RWPE2 (cell line): ENCODE measurements around the gene FIZ1.

Experiments
- ATAC-seq: fragments of 200-7000 bp; cut with Tn5 transposase; 3 replicates; pipeline ENCODE4 v1.9.1; 2021; ENCODE audit warnings: low read depth
- DNase-seq: peaks from one replicate; pipeline ENCODE4 v3.0.0-alpha.2; 2020; ENCODE audit warnings: low spot score
- H3K27ac ChIP-seq: fragments of 450-650 bp; 2 replicates; pipeline ENCODE4 v1.5.1; 2017; ENCODE audit warnings: mild to moderate bottlenecking; ENCODE audit not compliant: poor library complexity, severe bottlenecking
- H3K27me3 ChIP-seq: fragments of 250-450 bp; sonication (Bioruptor Pico); 2 replicates; pipeline ENCODE4 v1.5.1; 2021; ENCODE audit warnings: mild to moderate bottlenecking, moderate library complexity; ENCODE audit not compliant: insufficient read depth, poor library complexity, severe bottlenecking
- H3K36me3 ChIP-seq: fragments of 250-450 bp; sonication (Bioruptor Pico); 2 replicates; pipeline ENCODE4 v1.5.1; 2020; ENCODE audit warnings: low read depth, mild to moderate bottlenecking, moderate library complexity
- H3K4me1 ChIP-seq: fragments of 250-450 bp; sonication (Bioruptor Pico); 2 replicates; pipeline ENCODE4 v1.5.1; 2021; ENCODE audit warnings: mild to moderate bottlenecking, moderate library complexity; ENCODE audit not compliant: insufficient read depth, poor library complexity, severe bottlenecking
- H3K4me3 ChIP-seq: fragments of 250-450 bp; sonication (Bioruptor Pico); 2 replicates; pipeline ENCODE4 v1.5.1; 2021; ENCODE audit warnings: mild to moderate bottlenecking, moderate library complexity; ENCODE audit not compliant: severe bottlenecking
- H3K9me3 ChIP-seq: fragments of 250-450 bp; sonication (Bioruptor Pico); 2 replicates; pipeline ENCODE4 v1.5.1; 2021; ENCODE audit warnings: mild to moderate bottlenecking, moderate library complexity; ENCODE audit not compliant: severe bottlenecking
- TF ChIP-seq, protein P1 (sequence below): fragments of 450-650 bp; IDR thresholded peaks from one replicate; pipeline ENCODE4 v1.5.1; 2017; ENCODE audit warnings: mild to moderate bottlenecking, moderate library complexity; ENCODE audit not compliant: poor library complexity, severe bottlenecking

The FIZ1 gene

DNA sequence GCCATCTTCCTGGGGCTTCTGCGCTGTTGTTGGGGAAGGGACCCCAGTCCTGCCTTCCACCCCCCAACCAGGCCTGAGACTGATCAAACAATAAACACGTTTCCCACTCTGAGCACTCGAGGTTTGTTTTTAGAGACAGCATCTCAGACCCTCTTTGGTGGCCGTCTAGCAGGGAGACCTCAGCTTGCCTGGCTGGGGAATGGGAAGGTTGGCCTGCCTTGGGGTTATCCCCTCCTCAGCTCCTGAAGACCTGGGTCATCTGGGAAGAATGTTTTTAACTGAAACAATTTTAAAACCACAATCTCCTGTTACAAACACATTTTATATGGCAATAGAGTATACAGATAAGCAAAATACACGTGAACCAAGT is 46.2 kb upstream of the FIZ1 start:
- H3K36me3 ChIP-seq: peaks cover 17% of the 10 kb centered on the region
- H3K4me3 ChIP-seq: no peak overlapping the region
- no peaks in the 10 kb centered on the region for H3K27me3 ChIP-seq
- DNase-seq: no peak
- no peaks in the 10 kb centered on the region for H3K4me1 ChIP-seq
- ATAC-seq: no peak
- H3K9me3 ChIP-seq: no peaks in the 10 kb centered on the region
- H3K27ac ChIP-seq: no peak overlapping the region
- TF ChIP-seq, protein P1, sequence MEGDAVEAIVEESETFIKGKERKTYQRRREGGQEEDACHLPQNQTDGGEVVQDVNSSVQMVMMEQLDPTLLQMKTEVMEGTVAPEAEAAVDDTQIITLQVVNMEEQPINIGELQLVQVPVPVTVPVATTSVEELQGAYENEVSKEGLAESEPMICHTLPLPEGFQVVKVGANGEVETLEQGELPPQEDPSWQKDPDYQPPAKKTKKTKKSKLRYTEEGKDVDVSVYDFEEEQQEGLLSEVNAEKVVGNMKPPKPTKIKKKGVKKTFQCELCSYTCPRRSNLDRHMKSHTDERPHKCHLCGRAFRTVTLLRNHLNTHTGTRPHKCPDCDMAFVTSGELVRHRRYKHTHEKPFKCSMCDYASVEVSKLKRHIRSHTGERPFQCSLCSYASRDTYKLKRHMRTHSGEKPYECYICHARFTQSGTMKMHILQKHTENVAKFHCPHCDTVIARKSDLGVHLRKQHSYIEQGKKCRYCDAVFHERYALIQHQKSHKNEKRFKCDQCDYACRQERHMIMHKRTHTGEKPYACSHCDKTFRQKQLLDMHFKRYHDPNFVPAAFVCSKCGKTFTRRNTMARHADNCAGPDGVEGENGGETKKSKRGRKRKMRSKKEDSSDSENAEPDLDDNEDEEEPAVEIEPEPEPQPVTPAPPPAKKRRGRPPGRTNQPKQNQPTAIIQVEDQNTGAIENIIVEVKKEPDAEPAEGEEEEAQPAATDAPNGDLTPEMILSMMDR: no peak

DNA sequence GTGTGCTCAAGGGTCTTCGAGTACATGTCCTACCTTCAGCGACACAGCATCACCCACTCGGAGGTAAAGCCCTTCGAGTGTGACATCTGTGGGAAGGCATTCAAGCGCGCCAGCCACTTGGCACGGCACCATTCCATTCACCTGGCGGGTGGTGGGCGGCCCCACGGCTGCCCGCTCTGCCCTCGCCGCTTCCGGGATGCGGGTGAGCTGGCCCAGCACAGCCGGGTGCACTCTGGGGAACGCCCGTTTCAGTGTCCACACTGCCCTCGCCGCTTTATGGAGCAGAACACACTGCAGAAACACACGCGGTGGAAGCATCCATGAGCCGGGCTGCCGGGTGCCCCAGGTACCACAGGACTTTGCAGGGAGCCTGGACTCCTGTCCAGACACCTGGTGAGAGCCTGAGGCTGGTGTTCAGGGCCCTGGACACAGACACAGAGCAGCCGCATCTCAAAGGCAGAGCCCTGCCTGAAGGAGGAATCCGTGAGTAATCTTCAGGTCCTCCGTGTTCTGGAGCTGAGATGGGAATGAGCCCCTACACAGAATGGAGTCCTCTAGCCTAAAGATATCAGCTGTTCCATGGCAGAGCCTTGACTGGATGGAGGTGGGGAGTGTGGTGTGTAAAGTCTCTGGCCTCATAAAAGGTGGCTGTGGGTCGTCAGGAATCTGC is 45.7 kb upstream of the FIZ1 start:
- Histone ChIP-seq H3K36me3 (peaks cover 17% of the 10 kb centered on the region), H3K4me1 (no peaks in the 10 kb centered on the region), H3K27ac (peak overlapping the region; percentile 89), H3K4me3 (peak overlapping the region; percentile 47), H3K9me3 (no peaks in the 10 kb centered on the region), H3K27me3 (no peaks in the 10 kb centered on the region)
- TF ChIP-seq, protein P1: no peak
- no peak for DNase-seq
- no peak for ATAC-seq

DNA sequence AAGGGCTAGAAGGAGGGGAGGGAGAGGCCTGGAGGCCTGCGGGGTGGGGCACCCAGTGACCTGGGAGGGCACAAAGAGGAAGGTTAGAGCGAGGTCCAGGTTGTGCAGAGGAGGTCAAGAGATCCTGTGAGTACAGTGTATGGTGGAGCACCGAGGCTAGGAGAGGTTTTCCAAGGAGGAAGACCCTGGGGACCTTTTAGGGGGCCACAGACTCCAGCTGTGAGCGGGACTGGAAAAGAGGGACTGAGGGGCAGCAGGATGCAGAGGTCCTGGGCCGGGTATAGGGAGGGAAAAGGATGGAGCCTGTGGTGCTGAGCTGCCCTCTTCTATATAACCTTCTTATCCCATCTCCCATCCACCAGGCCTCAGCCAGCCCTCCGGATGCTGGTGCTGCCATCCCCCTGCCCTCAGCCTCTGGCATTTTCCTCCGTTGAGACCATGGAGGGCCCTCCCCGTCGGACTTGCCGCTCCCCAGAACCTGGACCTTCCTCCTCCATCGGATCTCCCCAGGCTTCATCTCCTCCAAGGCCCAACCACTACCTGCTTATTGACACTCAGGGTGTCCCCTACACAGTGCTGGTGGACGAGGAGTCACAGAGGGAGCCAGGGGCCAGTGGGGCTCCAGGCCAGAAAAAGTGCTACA is 45.0 kb upstream of the FIZ1 start:
- no peaks in the 10 kb centered on the region for H3K9me3 ChIP-seq
- H3K27me3 ChIP-seq: no peaks in the 10 kb centered on the region
- peak overlapping the region; percentile 47 for H3K4me3 ChIP-seq
- no peak for ATAC-seq
- no peaks in the 10 kb centered on the region for H3K4me1 ChIP-seq
- no peak for DNase-seq
- H3K27ac ChIP-seq: peak overlapping the region; percentile 89
- TF ChIP-seq, protein P1: no peak
- H3K36me3 ChIP-seq: peaks cover 17% of the 10 kb centered on the region

DNA sequence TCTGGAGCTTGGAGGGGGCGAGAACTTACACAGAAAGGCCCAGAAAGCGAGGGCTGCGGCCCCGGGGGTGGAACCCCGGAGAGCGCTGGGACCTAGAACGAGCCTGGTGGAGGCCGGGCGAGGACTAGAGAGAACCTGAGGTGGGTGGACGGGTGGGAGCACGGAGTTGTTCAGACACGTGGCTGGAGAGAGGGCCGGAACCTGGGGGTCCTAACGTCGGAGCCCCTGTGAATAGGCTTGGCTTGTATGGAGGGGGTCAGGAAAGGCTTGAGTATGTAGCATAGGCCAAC is 44.5 kb upstream of the FIZ1 start:
- ATAC-seq (no peak), DNase-seq (no peak)
- H3K27ac ChIP-seq: peak overlapping the region; percentile 89
- peaks cover 17% of the 10 kb centered on the region for H3K36me3 ChIP-seq
- no peaks in the 10 kb centered on the region for H3K9me3 ChIP-seq
- no peaks in the 10 kb centered on the region for H3K27me3 ChIP-seq
- H3K4me1 ChIP-seq: no peaks in the 10 kb centered on the region
- H3K4me3 ChIP-seq: peak overlapping the region; percentile 47
- TF ChIP-seq, protein P1: no peak
